ENCODE data around the gene DENND2A. TPM values are rescaled to one million over a fixed set of nuclear protein-coding genes. Genes with fewer than 3 reads are reported as not detected.

DENND2A gene
- total RNA-seq, 3 donors from 2014 or later = 6.9 to 13.1 (median 7.6) TPM

- DNase-seq (ENCODE audit: low spot score in 2 of 2) = no peak
- Histone ChIP-seq H3K4me1 (peaks cover 0 to 4% of the 10 kb centered on the region in 2 donors), H3K27ac (peak overlapping the region in 1 of 2 donors; percentile 63), H3K27me3 (no peaks in the 10 kb centered on the region), H3K9me3 (no peaks in the 10 kb centered on the region), H3K4me3 (no peak overlapping the region), H3K36me3 (no peaks in the 10 kb centered on the region)
- intact Hi-C loops (cut with DNase I; ENCODE audit: low total_unique reads) = no loop called here
- no peak for TF ChIP-seq POLR2A (IDR thresholded peaks at IDR 0.05)
- TF ChIP-seq CTCF (IDR thresholded peaks at IDR 0.05) = no peak
- no peak for TF ChIP-seq POLR2AphosphoS5 (IDR thresholded peaks at IDR 0.05)
Observed at GRCh38 chr7:140610204-140611165, 30.1 kb downstream of the DENND2A start.

GRCh38 chr7:140609646-140610045 is 31.0 kb downstream of the DENND2A start:
- Histone ChIP-seq H3K9me3 (no peaks in the 10 kb centered on the region), H3K27me3 (no peaks in the 10 kb centered on the region), H3K27ac (no peak overlapping the region), H3K4me3 (no peak overlapping the region), H3K4me1 (peaks cover 0 to 4% of the 10 kb centered on the region in 2 donors), H3K36me3 (no peaks in the 10 kb centered on the region)
- intact Hi-C loops (cut with DNase I; ENCODE audit: low total_unique reads) = no loop called here
- DNase-seq (ENCODE audit: low spot score in 2 of 2) = no peak
- no peak for TF ChIP-seq CTCF (IDR thresholded peaks at IDR 0.05)
- TF ChIP-seq POLR2A (IDR thresholded peaks at IDR 0.05) = no peak
- TF ChIP-seq POLR2AphosphoS5 (IDR thresholded peaks at IDR 0.05) = no peak

GRCh38 chr7:140607441-140607989 is 33.1 kb downstream of the DENND2A start:
- no peak for TF ChIP-seq POLR2A (IDR thresholded peaks at IDR 0.05)
- TF ChIP-seq CTCF (IDR thresholded peaks at IDR 0.05) = no peak
- TF ChIP-seq POLR2AphosphoS5 (IDR thresholded peaks at IDR 0.05) = peak in 1 of 3 donors; percentile 28
- peak in 1 of 2 donors; percentile 67 for DNase-seq (ENCODE audit: low spot score in 2 of 2)
- no peaks in the 10 kb centered on the region for H3K36me3 ChIP-seq
- peak overlapping the region; percentile 50 to 74 for H3K27ac ChIP-seq
- peaks cover 0 to 4% of the 10 kb centered on the region in 2 donors for H3K4me1 ChIP-seq
- intact Hi-C loops (cut with DNase I; ENCODE audit: low total_unique reads) = no loop called here
- H3K27me3 ChIP-seq = no peaks in the 10 kb centered on the region
- H3K9me3 ChIP-seq = no peaks in the 10 kb centered on the region
- no peak overlapping the region for H3K4me3 ChIP-seq

- no peak overlapping the region for H3K4me3 ChIP-seq
- no peaks in the 10 kb centered on the region for H3K36me3 ChIP-seq
- no peaks in the 10 kb centered on the region for H3K27me3 ChIP-seq
- no peak for DNase-seq (ENCODE audit: low spot score in 2 of 2)
- H3K27ac ChIP-seq = peak overlapping the region in 1 of 2 donors; percentile 53
- H3K4me1 ChIP-seq = peaks cover 0 to 4% of the 10 kb centered on the region in 2 donors
- TF ChIP-seq CTCF (IDR thresholded peaks at IDR 0.05) = no peak
- TF ChIP-seq POLR2A (IDR thresholded peaks at IDR 0.05) = no peak
- no peak for TF ChIP-seq POLR2AphosphoS5 (IDR thresholded peaks at IDR 0.05)
- H3K9me3 ChIP-seq = no peaks in the 10 kb centered on the region
- intact Hi-C loops (cut with DNase I; ENCODE audit: low total_unique reads) = no loop called here
Observed at GRCh38 chr7:140605337-140605736, 35.3 kb downstream of the DENND2A start.

- Histone ChIP-seq H3K27ac (peak overlapping the region in 1 of 2 donors; percentile 53), H3K4me3 (no peak overlapping the region), H3K4me1 (peaks cover 0 to 4% of the 10 kb centered on the region in 2 donors), H3K27me3 (no peaks in the 10 kb centered on the region), H3K9me3 (no peaks in the 10 kb centered on the region), H3K36me3 (no peaks in the 10 kb centered on the region)
- TF ChIP-seq POLR2A (IDR thresholded peaks at IDR 0.05) (no peak), POLR2AphosphoS5 (IDR thresholded peaks at IDR 0.05) (peak in 1 of 3 donors; percentile 30)
- DNase-seq (ENCODE audit: low spot score in 2 of 2) = no peak
- intact Hi-C loops (cut with DNase I; ENCODE audit: low total_unique reads) = no loop called here
Observed at GRCh38 chr7:140604760-140605159, 35.9 kb downstream of the DENND2A start.
